ENCODE data around the gene BAZ2B. TPM values are rescaled to one million over a fixed set of nuclear protein-coding genes. Genes with fewer than 3 reads are reported as not detected.

Gene BAZ2B
- total RNA-seq, 6 experiments from 2014 or later = 18.0 to 32.8 (median 24.2) TPM

GRCh38 chr2:159281002-159281401 lies 335.3 kb downstream of the BAZ2B start:
- DNase-seq = no peak
- TF ChIP-seq CTCF (IDR thresholded peaks at IDR 0.05) (no peak), POLR2A (IDR thresholded peaks at IDR 0.05) (no peak)
- Histone ChIP-seq H3K27ac (no peak overlapping the region), H3K4me3 (no peak overlapping the region), H3K9me3 (no peaks in the 10 kb centered on the region), H3K4me1 (peaks cover 0 to 5% (median 0%) of the 10 kb centered on the region in 4 donors), H3K36me3 (peaks cover 0 to 12% (median 0%) of the 10 kb centered on the region in 4 donors), H3K27me3 (no peaks in the 10 kb centered on the region)
- no peak for ATAC-seq
- 98% methylated on average over 6 of the region's 6 CpGs for WGBS (ENCODE audit: insufficient coverage, low coverage, low lambda C conversion rate, missing lambda C conversion rate)
- intact Hi-C loops (cut with DNase I) = no loop called here

GRCh38 chr2:159279700-159280099 lies 336.6 kb downstream of the BAZ2B start:
- WGBS (ENCODE audit: insufficient coverage, low coverage, low lambda C conversion rate, missing lambda C conversion rate) = 100% methylated on average over 2 of the region's 2 CpGs
- no peaks in the 10 kb centered on the region for H3K4me1 ChIP-seq
- ATAC-seq = no peak
- TF ChIP-seq POLR2A (IDR thresholded peaks at IDR 0.05) (no peak), CTCF (IDR thresholded peaks at IDR 0.05) (no peak)
- H3K36me3 ChIP-seq = peaks cover 0 to 12% (median 0%) of the 10 kb centered on the region in 4 donors
- no peaks in the 10 kb centered on the region for H3K9me3 ChIP-seq
- DNase-seq = no peak
- no peak overlapping the region for H3K4me3 ChIP-seq
- intact Hi-C loops (cut with DNase I) = no loop called here
- H3K27me3 ChIP-seq = no peaks in the 10 kb centered on the region
- H3K27ac ChIP-seq = no peak overlapping the region

- peaks cover 0 to 12% (median 0%) of the 10 kb centered on the region in 4 donors for H3K36me3 ChIP-seq
- DNase-seq = no peak
- intact Hi-C loops (cut with DNase I) = no loop called here
- H3K9me3 ChIP-seq = no peaks in the 10 kb centered on the region
- no peaks in the 10 kb centered on the region for H3K4me1 ChIP-seq
- WGBS (ENCODE audit: insufficient coverage, low coverage, low lambda C conversion rate, missing lambda C conversion rate) = 83% methylated on average over 1 of the region's 1 CpG
- H3K27ac ChIP-seq = no peak overlapping the region
- ATAC-seq = no peak
- no peak overlapping the region for H3K4me3 ChIP-seq
- no peak for TF ChIP-seq CTCF (IDR thresholded peaks at IDR 0.05)
- no peak for TF ChIP-seq POLR2A (IDR thresholded peaks at IDR 0.05)
- no peaks in the 10 kb centered on the region for H3K27me3 ChIP-seq
Measured at GRCh38 chr2:159275111-159275510, 341.2 kb downstream of the BAZ2B start.

- WGBS (ENCODE audit: insufficient coverage, low coverage, low lambda C conversion rate, missing lambda C conversion rate) = 91% methylated on average over 5 of the region's 5 CpGs
- Histone ChIP-seq H3K27me3 (no peaks in the 10 kb centered on the region), H3K27ac (no peak overlapping the region), H3K9me3 (no peaks in the 10 kb centered on the region), H3K36me3 (no peaks in the 10 kb centered on the region), H3K4me3 (no peak overlapping the region), H3K4me1 (no peaks in the 10 kb centered on the region)
- ATAC-seq = no peak
- DNase-seq = no peak
- intact Hi-C loops (cut with DNase I) = no loop called here
- no peak for TF ChIP-seq POLR2A (IDR thresholded peaks at IDR 0.05)
- no peak for TF ChIP-seq CTCF (IDR thresholded peaks at IDR 0.05)
Measured at GRCh38 chr2:159272156-159272555, 344.2 kb downstream of the BAZ2B start.

Measured in right lobe of liver (tissue), 6 donors.